Osteoblast (primary cell): ENCODE results near the gene OXCT2. TPM values are rescaled to one million over a fixed set of nuclear protein-coding genes. Genes with fewer than 3 reads are reported as not detected.
"Not testable (repeated sequence)": the region's sequence is repeated elsewhere in the genome, so short reads cannot be mapped to it uniquely, and the experiment has no call there.

Experiments
- DNase-seq: peaks from one replicate; pipeline ENCODE4 v3.0.0; 2011; ENCODE audit warnings: low spot score, mixed read lengths; ENCODE audit not compliant: insufficient read length; ENCODE audit errors: missing footprints
- H2AFZ ChIP-seq: 2 replicates; pipeline ENCODE4 v1.6.0; 2011; ENCODE audit warnings: mild to moderate bottlenecking, low read length
- H3K27ac ChIP-seq: 2 replicates; pipeline ENCODE4 v1.5.1; 2011; ENCODE audit warnings: mild to moderate bottlenecking, low read depth, low read length, moderate library complexity
- H3K27me3 ChIP-seq: 2 replicates; pipeline ENCODE4 v1.6.0; 2012; ENCODE audit warnings: mild to moderate bottlenecking, control low read depth, inconsistent platforms, low read length, moderate library complexity; ENCODE audit not compliant: insufficient read depth
- H3K36me3 ChIP-seq: 2 replicates; pipeline ENCODE4 v1.5.1; 2011; ENCODE audit warnings: mild to moderate bottlenecking, low read length, control low read depth, moderate library complexity; ENCODE audit not compliant: insufficient read depth
- H3K4me1 ChIP-seq: 2 replicates; pipeline ENCODE4 v1.5.1; 2011; ENCODE audit warnings: mild to moderate bottlenecking, low read length, control low read depth, moderate library complexity; ENCODE audit not compliant: insufficient read depth
- H3K4me2 ChIP-seq: 2 replicates; pipeline ENCODE4 v1.6.0; 2011; ENCODE audit warnings: mild to moderate bottlenecking, low read length; ENCODE audit not compliant: insufficient read depth
- H3K4me3 ChIP-seq: fragments of 200-600 bp; sonication (generic); 3 replicates; pipeline ENCODE4 v1.5.1; 2012; ENCODE audit warnings: mild to moderate bottlenecking, low read length, inconsistent platforms; ENCODE audit not compliant: insufficient read depth
- H3K79me2 ChIP-seq: 2 replicates; pipeline ENCODE4 v1.6.0; 2012; ENCODE audit warnings: mild to moderate bottlenecking, low read length, control low read depth, inconsistent platforms; ENCODE audit not compliant: insufficient read depth
- H3K9me3 ChIP-seq: 2 replicates; pipeline ENCODE4 v1.5.1; 2011; ENCODE audit warnings: low read depth, low read length, control low read depth
- H4K20me1 ChIP-seq: 2 replicates; pipeline ENCODE4 v1.6.0; 2012; ENCODE audit warnings: mild to moderate bottlenecking, low read length, control low read depth; ENCODE audit not compliant: insufficient read depth
- total RNA-seq: library from RNA; depleted of rRNA; stranded (reverse); fragments of >200 nt; gene quantifications from 2 replicates; pipeline ENCODE4 v1.2.3, GENCODE V29; 2012

The OXCT2 gene
- total RNA-seq, 1 donor = 1.1 TPM

DNA sequence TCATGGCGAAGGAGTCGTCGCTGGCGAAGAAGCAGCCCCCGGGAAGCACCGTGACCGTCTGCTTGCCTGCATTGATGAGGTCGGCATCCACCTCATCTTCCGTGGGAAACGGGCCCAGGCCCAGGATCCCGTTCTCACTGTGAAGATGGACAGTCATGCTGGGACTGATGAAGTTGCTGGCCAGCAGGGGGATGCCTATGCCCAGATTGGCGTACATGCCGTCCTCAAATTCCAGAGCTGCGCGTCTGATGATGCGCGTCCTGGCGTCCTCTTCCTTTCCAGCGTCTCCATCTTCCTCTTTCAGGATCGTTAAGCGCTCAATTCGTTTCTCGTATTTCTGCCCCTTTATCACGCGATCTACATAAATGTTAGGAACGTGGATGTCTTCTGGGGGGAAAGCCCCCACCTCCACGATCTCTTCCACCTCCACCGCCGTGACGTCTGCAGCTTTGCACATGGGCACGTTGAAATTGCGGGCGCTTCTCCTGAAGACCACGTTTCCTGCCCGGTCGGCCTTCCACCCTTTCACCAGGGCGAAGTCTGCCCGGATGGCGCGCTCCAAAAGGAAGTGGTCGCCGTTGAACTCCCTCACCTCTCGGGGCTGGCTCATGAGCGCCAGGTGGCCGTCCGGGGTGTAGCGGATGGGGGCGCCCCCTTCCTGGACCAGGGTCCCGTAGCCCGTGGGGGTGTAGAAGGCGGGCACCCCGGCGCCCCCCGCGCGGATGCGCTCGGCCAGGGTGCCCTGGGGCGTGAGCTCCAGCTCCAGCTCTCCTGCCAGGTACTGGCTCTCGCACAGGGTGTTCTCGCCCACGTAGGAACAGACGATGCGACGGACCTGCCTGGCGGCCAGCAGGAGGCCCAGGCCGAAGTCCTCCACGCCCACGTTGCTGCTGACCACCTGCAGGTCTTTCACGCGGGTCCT is 787 bp downstream of the OXCT2 start:
- H3K9me3 ChIP-seq, DNase-seq, H4K20me1 ChIP-seq, H3K27ac ChIP-seq, H3K4me1 ChIP-seq, H3K79me2 ChIP-seq, H3K36me3 ChIP-seq, H3K27me3 ChIP-seq, H2AFZ ChIP-seq: not testable (repeated sequence)
- peak overlapping the region; percentile 47 for H3K4me3 ChIP-seq
- peak overlapping the region; percentile 28 for H3K4me2 ChIP-seq

DNA sequence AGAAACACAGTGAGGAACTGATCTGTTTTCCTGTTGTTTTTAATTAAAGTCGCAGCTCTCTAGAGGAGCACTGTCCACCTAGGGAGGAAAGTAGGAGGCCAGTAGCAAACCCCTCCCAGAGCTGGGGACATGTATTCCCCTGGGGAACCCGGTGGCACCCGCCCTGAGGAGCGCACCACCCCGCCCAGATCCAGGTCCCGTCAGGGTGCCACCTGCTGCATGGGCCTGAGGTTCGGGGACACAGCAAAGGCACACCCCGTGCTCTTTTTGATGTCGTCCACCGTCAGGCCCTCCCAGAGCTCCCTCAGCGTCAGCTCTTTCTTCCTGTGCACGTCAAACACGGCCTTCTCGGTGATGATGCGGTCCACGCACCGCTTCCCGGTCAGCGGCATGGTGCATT is 1.6 kb downstream of the OXCT2 start:
- H3K36me3 ChIP-seq, H3K4me1 ChIP-seq, H3K79me2 ChIP-seq, H3K4me3 ChIP-seq, H4K20me1 ChIP-seq, H2AFZ ChIP-seq, H3K4me2 ChIP-seq, H3K9me3 ChIP-seq, H3K27ac ChIP-seq, DNase-seq, H3K27me3 ChIP-seq: not testable (repeated sequence)

DNA sequence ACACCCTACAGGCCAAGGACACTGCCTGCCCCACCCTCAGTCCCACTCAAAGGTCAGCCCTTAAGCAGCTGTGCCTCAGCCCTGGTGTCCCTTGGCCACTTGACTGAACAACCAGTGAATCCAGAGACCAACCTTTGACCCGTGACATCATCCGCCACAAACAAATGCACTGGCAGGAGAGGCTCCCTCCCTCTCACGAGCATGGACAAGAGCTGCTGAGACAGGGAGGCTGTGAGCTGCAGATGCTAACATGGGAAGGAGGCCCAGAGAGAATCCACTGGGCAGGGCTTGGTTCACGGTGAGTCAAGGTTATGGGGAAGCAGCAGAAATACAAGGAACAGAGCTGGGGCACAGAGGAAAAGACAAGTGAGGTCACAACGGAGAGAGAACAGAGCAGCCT is 4.7 kb downstream of the OXCT2 start:
- not testable (repeated sequence) for H3K4me2 ChIP-seq, H3K79me2 ChIP-seq, H2AFZ ChIP-seq, H3K9me3 ChIP-seq, H3K27ac ChIP-seq, H3K36me3 ChIP-seq, H4K20me1 ChIP-seq, H3K4me3 ChIP-seq, H3K27me3 ChIP-seq, DNase-seq, H3K4me1 ChIP-seq

DNA sequence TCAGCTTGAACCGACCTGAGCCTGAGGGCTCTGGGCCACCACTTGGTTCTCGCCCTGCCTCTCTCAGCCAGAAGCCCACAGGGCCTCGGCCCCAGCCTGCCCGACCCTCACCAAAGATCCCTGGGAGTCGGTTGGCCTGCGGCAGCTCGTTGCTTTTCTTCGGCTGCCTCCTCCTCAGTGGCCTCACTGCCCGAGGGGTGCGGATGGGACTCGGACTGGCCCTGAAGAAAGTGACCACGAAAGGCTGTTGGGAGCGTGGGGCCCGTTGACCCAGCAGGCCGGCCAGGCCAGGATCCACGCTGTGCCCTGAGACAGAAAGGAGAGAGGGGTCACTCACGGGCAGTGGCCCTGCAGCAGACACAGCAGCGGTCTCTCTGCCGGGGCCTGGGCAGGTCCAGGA is 6.6 kb downstream of the OXCT2 start:
- H3K36me3 ChIP-seq, H3K79me2 ChIP-seq, H3K4me1 ChIP-seq, H3K4me2 ChIP-seq, DNase-seq, H3K9me3 ChIP-seq, H4K20me1 ChIP-seq, H2AFZ ChIP-seq, H3K27me3 ChIP-seq, H3K27ac ChIP-seq, H3K4me3 ChIP-seq: not testable (repeated sequence)

DNA sequence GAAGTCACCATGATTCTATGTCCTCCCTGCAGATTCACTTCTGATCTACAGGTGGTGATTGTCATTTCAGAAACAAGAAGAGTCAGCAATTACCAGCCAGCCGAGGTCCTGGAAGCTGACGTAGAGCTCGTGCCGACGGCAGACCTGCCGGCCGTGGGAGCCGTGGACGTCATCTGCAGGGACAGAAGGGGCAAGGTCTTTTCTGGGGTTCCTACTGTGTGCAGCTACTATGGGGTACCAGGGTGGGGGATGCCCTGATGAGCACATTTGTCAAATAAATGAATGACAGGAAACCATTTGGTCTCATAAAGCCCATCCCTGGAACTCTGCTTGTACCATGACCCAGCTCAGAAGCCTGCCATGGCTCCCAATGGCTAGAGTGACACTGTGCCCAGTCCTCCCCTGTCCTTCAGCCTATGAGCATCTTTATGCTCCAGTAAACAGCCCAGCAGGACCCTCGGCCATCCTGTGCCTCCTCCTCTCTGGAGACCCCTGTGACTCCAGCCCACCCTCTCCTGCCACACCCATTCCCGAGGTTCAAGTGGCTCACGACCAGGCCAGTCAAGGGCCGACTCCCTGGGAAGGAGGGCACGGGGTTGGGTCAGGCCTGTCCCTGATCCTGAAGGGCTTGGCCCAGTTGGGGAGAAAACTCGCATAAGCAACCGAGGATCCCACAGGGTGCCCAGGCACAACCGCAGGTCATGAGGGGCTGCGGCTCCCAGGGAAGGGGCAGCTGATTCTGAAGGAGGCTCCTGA is 7.4 kb downstream of the OXCT2 start:
- not testable (repeated sequence) for H3K9me3 ChIP-seq, DNase-seq, H3K4me1 ChIP-seq, H3K36me3 ChIP-seq, H4K20me1 ChIP-seq, H2AFZ ChIP-seq, H3K4me2 ChIP-seq, H3K27ac ChIP-seq, H3K79me2 ChIP-seq, H3K4me3 ChIP-seq, H3K27me3 ChIP-seq
